Left lung (tissue), 10 donors: Measurements from ENCODE around the gene AK1. TPM values are rescaled to one million over a fixed set of nuclear protein-coding genes. Genes with fewer than 3 reads are reported as not detected.

ENCODE experiments used
- ATAC-seq: fragments of 200-7000 bp; cut with Tn5 transposase; one replicate; pipeline ENCODE4 v1.9.1; 2020; ENCODE audit warnings: moderate library complexity
- DNase-seq, 4 donors: peaks; one replicate each; pipeline ENCODE4 v3.0.0-alpha.2; 2013 to 2020
- H3K27ac ChIP-seq, 2 donors: fragments of 200-600 bp; sonication (generic) in 1 of 2; one replicate each; pipeline versions ENCODE4 v1.5.0 to v1.8.0; 2020 to 2021
- H3K27me3 ChIP-seq, 2 donors: fragments of 200-600 bp; sonication (generic) in 1 of 2; one replicate each; pipeline versions ENCODE4 v1.5.0 to v1.8.0; 2020 to 2021
- H3K36me3 ChIP-seq, 2 donors: fragments of 200-600 bp; sonication (generic) in 1 of 2; one replicate each; pipeline versions ENCODE4 v1.5.0 to v1.8.0; 2020 to 2021
- H3K4me1 ChIP-seq, 2 donors: fragments of 200-600 bp; one replicate each; pipeline ENCODE4 v1.8.0; 2021
- H3K4me3 ChIP-seq, 2 donors: fragments of 200-600 bp; sonication (generic) in 1 of 2; one replicate each; pipeline versions ENCODE4 v1.5.0 to v1.8.0; 2020 to 2021; ENCODE audit warnings: mild to moderate bottlenecking in 1 of 2
- H3K9me3 ChIP-seq, 2 donors: fragments of 200-600 bp; sonication (generic) in 1 of 2; one replicate each; pipeline versions ENCODE4 v1.5.0 to v1.8.0; 2020 to 2021
- intact Hi-C, 2 donors: fragments of 100-400 bp; cut with DNase I; formaldehyde crosslinking; loops; one replicate each; pipeline versions ENCODE4 v1.11.2 to v1.14.2; 2022
- polyA plus RNA-seq, 6 donors: library from polyadenylated mRNA; unstranded; fragments of 120-200 nt; gene quantifications; one replicate each; pipeline ENCODE4 v1.2.1, GENCODE V29; 2013; ENCODE audit not compliant: insufficient read length in 6 of 6
- total RNA-seq, 2 donors: library from RNA; stranded (reverse); fragmentation: NEBNext Ultra II Directional; extraction: Animal tissue kit (Norgen Biotek cat#: 25700); gene quantifications; one replicate each; pipeline ENCODE4 v1.2.1, GENCODE V29; 2021
- TF ChIP-seq, protein P1 (sequence below), 2 donors: fragments of 200-600 bp; sonication (generic) in 1 of 2; IDR thresholded peaks; one replicate each; pipeline versions ENCODE4 v1.5.0 to v1.8.0; 2021; ENCODE audit warnings: antibody characterized with exemption in 2 of 2
- donor health status: DM: no; HTN: yes; CAD: no.
- donor health status: DM: no; HTN: no; CAD: no.

The AK1 gene
- total and polyA plus RNA-seq, 8 donors, result 47.3 to 264 (median 76.7) TPM

DNA sequence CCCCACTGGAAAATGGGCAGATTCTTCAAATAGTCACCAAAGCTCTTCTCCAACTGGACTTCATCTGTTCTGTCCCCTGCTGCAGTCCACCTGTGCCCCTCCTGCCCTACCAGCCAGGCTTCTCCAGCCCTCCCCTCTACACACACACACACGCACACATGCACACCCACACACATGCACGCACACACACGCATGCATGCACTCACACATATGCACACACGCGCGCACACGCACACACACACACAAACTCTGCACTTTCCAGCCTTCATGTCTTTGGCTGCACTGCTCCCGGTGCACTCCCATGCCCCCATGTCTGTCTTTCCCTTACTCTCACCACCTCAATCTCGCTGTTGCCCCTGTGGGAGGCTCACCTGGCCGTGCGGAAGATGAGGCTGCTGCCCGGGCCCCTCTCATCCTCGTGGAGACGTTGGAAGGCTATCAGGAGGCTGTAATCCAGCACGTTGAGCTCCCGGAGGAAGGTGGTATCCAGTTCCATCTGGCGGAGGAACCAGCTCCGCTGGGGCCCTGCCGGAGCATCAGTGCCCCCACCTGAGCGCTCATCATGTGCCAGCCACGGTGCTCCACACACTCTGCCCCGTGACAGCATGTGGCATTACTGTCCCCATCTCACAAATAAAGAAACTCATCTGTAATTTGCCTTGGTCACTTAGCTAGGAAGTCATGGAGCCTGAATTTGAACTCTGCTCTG, 47.4 kb upstream of the AK1 start:
- intact Hi-C loops, result loop anchor here in 1 of 2 donors (5.0 to 10.0 kb wide), 3 partner anchors 138 to 410 kb away; partner anchors contain the start of gene CDK9
- H3K36me3 ChIP-seq, result no peaks in the 10 kb centered on the region
- TF ChIP-seq, protein P1, sequence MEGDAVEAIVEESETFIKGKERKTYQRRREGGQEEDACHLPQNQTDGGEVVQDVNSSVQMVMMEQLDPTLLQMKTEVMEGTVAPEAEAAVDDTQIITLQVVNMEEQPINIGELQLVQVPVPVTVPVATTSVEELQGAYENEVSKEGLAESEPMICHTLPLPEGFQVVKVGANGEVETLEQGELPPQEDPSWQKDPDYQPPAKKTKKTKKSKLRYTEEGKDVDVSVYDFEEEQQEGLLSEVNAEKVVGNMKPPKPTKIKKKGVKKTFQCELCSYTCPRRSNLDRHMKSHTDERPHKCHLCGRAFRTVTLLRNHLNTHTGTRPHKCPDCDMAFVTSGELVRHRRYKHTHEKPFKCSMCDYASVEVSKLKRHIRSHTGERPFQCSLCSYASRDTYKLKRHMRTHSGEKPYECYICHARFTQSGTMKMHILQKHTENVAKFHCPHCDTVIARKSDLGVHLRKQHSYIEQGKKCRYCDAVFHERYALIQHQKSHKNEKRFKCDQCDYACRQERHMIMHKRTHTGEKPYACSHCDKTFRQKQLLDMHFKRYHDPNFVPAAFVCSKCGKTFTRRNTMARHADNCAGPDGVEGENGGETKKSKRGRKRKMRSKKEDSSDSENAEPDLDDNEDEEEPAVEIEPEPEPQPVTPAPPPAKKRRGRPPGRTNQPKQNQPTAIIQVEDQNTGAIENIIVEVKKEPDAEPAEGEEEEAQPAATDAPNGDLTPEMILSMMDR (IDR thresholded peaks at IDR 0.05), result no peak

DNA sequence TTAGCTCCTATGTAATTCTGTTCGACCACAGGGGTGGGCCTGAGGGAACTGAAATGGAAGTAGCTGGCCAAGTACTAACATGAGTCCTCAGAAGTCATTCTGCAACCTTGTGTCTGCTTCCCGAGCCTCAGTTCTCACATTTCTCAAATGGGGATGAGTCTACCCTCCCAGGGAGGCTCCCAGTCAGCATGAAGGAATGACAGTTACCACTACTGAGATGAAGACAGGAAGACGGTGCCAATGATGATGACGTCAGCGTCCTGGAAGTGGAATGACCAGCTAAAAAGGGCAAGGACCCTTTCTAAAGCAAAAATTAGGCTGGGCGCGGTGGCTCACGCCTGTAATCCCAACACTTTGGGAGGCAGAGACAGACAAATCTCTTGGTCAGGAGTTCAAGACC, 46.3 kb upstream of the AK1 start:
- no peak overlapping the region for H3K4me3 ChIP-seq
- DNase-seq (no peak), ATAC-seq (no peak)
- H3K4me1 ChIP-seq, result peaks cover 24 to 51% of the 10 kb centered on the region in 2 donors
- no peaks in the 10 kb centered on the region for H3K9me3 ChIP-seq
- H3K27ac ChIP-seq, result no peak overlapping the region
- H3K27me3 ChIP-seq, result peaks cover 0 to 43% of the 10 kb centered on the region in 2 donors
- no peaks in the 10 kb centered on the region for H3K36me3 ChIP-seq
- TF ChIP-seq, protein P1 (IDR thresholded peaks at IDR 0.05), result no peak
- intact Hi-C loops, result loop anchor here in 1 of 2 donors (5.0 to 10.0 kb wide), 3 partner anchors 136 to 409 kb away; partner anchors contain the start of gene CDK9

More for the DNA sequence above, 47.4 kb upstream of the AK1 start:
- no peak for DNase-seq
- Histone ChIP-seq H3K4me3 (no peak overlapping the region), H3K9me3 (no peaks in the 10 kb centered on the region), H3K4me1 (peaks cover 15 to 40% of the 10 kb centered on the region in 2 donors), H3K27me3 (peaks cover 0 to 54% of the 10 kb centered on the region in 2 donors), H3K27ac (no peak overlapping the region)
- ATAC-seq, result no peak

DNA sequence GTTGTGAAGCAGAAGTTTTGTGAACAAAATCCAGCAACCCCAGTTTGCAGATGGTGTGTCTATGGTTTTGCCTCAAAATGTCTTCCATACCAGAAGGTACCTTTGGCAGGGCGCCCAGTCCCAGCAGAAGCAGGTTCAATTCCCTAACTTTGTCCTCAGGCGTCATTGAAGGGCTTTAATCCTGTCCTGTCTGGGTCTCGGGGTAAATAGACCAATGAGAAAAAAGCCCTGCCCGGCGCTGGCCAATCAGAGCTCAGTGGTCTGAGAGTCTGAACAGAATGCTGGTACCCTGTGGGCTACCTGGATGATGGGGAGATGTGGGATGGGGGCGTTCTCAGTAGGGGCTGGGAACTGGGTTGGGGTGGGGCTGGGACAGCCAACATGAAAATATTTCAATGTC, 45.6 kb upstream of the AK1 start:
- Histone ChIP-seq H3K4me1 (peaks cover 28 to 51% of the 10 kb centered on the region in 2 donors), H3K36me3 (no peaks in the 10 kb centered on the region), H3K27ac (no peak overlapping the region), H3K27me3 (peaks cover 0 to 36% of the 10 kb centered on the region in 2 donors), H3K4me3 (no peak overlapping the region), H3K9me3 (no peaks in the 10 kb centered on the region)
- no peak for DNase-seq
- ATAC-seq, result no peak
- TF ChIP-seq, protein P1 (IDR thresholded peaks at IDR 0.05), result no peak
- intact Hi-C loops, result loop anchor here in 1 of 2 donors (5.0 to 10.0 kb wide), 3 partner anchors 136 to 408 kb away; partner anchors contain the start of gene CDK9

DNA sequence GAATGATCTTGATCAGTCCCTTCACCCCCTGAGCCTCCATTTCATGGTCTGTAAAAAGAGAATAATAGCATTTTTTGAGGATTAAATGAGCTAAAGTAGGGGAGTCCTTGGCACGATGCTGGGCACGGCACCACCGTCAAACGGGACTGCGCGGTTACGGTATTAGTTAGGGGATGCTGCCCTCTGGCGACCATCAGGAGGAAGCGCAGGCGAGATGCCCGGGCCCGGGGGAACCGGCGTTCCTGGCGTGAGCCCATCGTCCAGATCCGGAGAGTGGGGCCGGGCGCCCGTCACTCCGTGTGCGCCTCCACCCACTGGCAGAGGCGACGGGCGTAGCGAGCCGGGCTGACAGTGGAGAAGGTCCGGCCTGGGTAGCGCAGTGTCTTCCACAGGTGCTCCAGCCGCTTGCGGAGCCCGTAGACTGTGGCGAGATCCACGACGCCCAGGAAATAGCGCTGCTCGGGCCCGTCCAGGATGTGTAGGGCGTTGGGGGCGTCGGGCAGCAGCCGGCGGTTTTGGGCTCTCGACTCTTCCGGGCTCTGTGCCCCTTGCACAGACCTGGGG, 44.2 kb upstream of the AK1 start:
- peaks cover 25 to 51% of the 10 kb centered on the region in 2 donors for H3K4me1 ChIP-seq
- DNase-seq (peak in 2 of 4 donors; percentile 81 to 93), ATAC-seq (peak; percentile 43)
- no peaks in the 10 kb centered on the region for H3K9me3 ChIP-seq
- TF ChIP-seq, protein P1 (IDR thresholded peaks at IDR 0.05), result peak; percentile 95 to 100
- H3K4me3 ChIP-seq, result no peak overlapping the region
- intact Hi-C loops, result loop anchor here in 1 of 2 donors (5.0 to 10.0 kb wide), 3 partner anchors 134 to 407 kb away; partner anchors contain the start of gene CDK9
- no peaks in the 10 kb centered on the region for H3K36me3 ChIP-seq
- peaks cover 0 to 22% of the 10 kb centered on the region in 2 donors for H3K27me3 ChIP-seq
- no peak overlapping the region for H3K27ac ChIP-seq

DNA sequence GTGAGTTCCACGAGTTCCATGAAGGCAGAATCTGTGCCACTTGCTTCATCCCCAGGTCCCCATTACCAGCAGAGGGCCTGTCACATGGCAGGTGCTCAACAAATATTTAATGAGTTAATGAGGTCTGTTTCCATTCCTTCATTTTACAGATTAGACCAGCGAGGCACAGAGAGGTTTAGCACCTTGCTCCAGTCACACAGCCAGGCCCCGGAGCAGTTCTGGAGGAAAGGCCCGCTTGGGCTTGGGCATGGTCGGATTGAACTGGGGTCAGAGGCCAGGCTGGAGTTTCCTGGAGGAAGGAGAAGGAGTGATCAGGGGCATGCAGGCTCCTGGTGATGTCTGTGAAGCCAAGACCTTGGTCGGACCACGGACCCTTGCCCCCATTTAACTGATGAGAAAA, 43.3 kb upstream of the AK1 start:
- TF ChIP-seq, protein P1 (IDR thresholded peaks at IDR 0.05), result no peak
- Histone ChIP-seq H3K27me3 (peaks cover 0 to 13% of the 10 kb centered on the region in 2 donors), H3K4me3 (no peak overlapping the region), H3K27ac (no peak overlapping the region), H3K4me1 (peaks cover 28 to 59% of the 10 kb centered on the region in 2 donors), H3K36me3 (no peaks in the 10 kb centered on the region), H3K9me3 (no peaks in the 10 kb centered on the region)
- intact Hi-C loops, result loop anchor here in 1 of 2 donors (5.0 to 10.0 kb wide), 3 partner anchors 133 to 406 kb away; partner anchors contain the start of gene CDK9
- no peak for ATAC-seq
- DNase-seq, result no peak
